HG03432 (cell line): ENCODE results near the gene TUBB4B.

ENCODE experiments used
- ATAC-seq: cut with Tn5 transposase; IDR thresholded peaks from one replicate; pipeline ENCODE4 v1.9.1; 2021; ENCODE audit warnings: mild to moderate bottlenecking, moderate library complexity; ENCODE audit not compliant: unreplicated experiment

TUBB4B gene

DNA sequence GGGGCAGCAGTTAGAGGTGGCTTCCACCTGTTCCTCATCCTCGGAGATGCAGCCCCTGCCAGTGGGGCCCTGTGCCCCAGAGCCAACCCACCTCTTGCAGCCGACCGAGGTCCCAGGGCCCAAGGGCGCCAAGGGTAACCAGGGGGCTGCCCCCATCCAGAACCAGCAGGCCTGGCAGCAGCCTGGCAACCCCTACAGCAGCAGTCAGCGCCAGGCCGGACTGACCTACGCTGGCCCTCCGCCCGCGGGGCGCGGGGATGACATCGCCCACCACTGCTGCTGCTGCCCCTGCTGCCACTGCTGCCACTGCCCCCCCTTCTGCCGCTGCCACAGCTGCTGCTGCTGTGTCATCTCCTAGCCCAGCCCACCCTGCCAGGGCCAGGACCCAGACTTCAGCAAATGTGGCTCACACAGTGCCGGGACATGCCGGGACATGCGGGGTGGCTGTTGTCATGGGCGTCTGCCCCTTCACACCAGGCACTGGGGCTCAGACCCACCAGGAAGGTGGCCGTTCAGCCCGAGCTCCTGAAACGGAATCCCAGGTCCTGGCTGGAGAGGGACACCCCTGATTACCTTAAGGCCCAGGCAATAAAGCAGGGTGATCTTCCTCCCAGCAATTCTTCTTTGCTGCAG is 15.3 kb upstream of the TUBB4B start:
- no peak for ATAC-seq

GRCh38 chr9:137226338-137227053 is 14.6 kb upstream of the TUBB4B start:
- no peak for ATAC-seq

GRCh38 chr9:137227054-137227852 is 13.8 kb upstream of the TUBB4B start, which contains the start of gene RNF224:
Gene RNF224 (plus strand): TSS chr9:137227502. CDS start chr9:137228336, 834 bp downstream.
- no peak for ATAC-seq

DNA sequence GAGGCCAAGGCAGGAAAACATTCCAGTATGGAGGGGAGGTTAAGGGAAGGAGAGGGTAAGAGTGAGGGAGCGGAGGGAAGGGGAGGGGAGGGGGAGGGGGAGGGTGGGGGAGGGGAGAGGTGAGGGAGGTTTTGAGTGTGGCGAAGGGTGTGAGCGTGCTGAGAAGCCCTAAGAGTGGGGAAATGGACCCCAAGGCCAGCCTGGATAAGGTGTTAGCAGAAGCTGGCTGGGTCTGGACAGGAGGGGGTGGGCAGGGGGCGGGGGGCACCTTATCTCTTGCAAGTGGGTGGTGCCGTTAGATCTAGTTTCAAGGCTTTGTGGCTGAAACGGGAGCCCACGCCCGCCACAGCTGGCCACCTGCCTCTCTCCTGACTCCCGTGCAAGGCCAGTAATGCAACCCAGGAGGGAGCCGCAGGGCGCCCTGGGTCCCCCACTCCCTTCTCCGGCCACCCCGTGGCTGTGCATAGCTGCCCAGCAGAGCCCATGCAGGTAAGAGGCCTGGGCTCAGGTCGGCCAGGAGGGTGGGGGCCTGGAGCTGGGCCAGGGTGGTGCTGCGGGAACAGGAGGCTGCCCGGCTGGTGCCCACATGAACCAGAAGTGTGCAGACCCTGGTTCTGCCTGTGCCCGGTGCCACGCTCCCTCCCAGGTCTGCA is 13.1 kb upstream of the TUBB4B start:
- no peak for ATAC-seq

DNA sequence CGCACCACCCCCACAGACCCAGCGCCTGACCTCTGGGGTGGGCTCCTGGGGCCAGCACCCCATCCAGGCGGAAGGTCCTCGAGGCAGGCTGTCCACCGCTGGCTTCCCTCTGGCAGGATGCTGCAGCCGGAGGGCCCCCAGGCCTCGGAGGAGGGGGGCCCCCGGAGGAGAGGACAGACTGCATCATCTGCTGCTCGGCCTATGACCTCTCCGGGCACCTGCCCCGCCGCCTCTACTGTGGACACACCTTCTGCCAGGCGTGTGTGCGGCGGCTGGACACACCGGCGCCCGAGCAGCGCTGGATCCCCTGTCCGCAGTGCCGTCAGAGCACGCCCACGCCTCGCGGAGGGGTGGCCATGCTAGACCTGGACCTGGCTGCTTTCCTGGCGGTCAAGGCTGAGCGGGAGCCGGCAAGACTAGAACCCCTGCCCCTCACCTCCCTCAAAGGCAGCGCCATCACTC is 12.6 kb upstream of the TUBB4B start:
- ATAC-seq, result no peak

- ATAC-seq, result no peak
Measured at GRCh38 chr9:137228968-137229896, 11.9 kb upstream of the TUBB4B start.

DNA sequence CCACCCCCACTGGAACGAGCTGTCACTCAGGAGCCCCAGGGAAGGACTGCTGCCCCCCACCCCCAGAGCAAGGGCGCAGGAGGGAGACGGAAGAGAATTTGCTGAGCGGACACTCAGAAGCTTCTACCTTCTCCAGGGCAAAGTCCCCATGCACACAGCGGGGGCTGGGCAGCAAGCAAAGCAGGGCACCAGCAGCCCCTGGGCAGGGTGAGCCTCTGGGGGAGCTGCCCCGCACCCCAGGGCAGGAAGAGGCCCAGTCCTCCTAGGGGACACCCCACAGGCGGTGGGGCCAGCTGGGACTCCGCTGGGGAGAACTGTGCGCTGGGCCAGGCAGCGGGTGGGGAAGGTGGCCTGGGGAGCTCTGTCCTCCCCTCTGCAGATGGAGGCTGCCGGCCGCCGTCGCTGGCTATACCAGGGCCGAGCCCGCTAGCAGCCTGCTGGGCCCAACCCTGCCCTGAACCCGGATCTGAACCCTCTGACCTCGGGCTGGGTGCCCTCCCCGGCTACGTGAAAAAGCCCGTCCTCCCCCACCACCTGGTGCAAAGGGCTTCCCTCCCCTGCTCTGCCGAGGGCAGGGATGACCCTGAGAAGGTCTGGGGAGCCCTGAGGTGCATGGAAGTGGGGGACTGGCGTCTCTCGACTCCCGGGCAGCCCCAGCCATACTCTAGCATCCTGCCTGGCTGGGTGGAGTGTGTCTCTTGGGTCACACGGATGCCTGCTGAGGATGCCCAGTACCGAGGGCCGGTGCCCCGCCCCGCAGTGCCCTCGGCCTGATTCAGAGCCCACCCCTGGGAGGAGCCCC is 11.0 kb upstream of the TUBB4B start:
- ATAC-seq, result no peak

DNA sequence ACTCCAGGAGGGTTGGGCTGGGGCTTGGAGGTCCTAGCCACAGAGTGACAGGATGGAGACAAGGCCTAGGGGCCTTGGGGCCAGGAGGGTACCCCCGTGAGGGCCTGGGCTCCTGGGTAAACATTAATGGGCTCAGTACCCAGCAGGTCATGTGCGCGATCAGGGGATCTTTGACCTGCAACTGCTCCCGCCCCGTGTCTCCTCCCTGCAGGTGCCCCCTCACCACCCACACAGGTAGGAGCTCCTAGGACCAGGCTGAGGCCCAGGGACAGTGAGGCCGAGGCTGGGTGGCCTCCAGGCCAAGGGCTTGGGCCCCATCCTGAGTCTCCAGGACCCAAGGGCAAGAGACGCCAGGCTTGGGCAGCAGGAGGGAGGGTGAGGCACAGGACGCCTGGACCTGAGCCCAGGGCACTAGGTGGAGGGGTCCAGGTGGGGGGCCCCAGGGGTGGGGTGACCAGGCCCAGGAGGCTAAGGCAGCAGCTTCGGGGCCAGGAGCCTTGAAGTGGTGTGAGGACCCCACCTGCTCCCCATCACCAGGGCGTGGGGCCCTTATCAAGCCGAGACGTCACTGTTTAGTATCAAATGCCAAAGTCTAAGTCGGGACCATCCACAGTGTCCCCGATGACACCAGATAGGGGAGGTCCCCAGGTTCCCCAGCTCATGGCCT is 10.2 kb upstream of the TUBB4B start, which contains the start of gene SLC34A3:
Gene SLC34A3 (plus strand): TSS at position 197 of the 667 bp plus-strand sequence. CDS start 802 bp downstream, outside the sequence.
- no peak for ATAC-seq

DNA sequence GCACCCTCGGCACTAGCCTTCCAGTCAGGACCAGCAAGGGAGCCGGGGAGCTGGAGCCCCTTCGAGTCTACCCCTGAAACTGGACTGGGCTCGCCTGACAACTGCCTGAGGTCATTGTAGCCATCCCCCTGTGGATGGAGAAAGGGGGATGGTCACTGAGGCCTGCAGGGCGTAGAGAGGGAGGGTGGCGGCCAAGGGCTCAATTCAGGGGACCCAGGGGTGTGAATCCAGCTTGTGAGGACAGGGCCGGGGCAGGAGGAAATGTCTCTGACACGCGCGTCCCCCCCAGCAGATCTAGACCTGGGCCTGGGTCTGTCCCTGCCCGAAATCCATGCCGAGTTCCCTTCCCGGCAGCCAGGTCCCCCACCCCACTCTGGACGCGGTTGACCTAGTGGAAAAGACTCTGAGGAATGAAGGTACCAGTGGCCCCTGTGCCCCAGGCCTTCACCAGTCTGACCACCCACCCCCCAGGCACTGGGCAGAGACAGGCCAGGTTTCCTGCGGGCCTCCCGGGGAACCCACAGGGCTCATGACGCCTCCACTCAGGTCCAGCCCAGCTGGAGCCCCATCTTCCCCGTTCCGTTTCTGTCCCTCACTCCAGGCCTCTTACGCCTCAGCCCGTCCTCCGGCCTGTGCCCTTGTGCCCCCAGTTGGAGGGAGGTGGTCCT is 9.6 kb upstream of the TUBB4B start:
- ATAC-seq, result no peak

GRCh38 chr9:137232101-137232500 is 9.0 kb upstream of the TUBB4B start:
- no peak for ATAC-seq

DNA sequence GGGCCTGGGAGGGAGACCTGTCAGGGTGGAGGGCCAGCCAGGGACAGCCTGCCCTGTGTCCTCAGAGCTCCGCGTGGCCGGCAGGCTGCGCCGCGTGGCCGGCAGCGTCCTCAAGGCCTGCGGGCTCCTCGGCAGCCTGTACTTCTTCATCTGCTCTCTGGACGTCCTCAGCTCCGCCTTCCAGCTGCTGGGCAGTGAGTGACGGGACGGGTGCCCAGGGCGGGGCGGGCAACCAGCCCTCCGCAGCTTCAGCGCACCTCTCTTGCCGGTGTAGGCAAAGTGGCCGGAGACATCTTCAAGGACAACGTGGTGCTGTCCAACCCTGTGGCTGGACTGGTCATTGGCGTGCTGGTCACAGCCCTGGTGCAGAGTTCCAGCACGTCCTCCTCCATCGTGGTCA is 8.6 kb upstream of the TUBB4B start:
- no peak for ATAC-seq

DNA sequence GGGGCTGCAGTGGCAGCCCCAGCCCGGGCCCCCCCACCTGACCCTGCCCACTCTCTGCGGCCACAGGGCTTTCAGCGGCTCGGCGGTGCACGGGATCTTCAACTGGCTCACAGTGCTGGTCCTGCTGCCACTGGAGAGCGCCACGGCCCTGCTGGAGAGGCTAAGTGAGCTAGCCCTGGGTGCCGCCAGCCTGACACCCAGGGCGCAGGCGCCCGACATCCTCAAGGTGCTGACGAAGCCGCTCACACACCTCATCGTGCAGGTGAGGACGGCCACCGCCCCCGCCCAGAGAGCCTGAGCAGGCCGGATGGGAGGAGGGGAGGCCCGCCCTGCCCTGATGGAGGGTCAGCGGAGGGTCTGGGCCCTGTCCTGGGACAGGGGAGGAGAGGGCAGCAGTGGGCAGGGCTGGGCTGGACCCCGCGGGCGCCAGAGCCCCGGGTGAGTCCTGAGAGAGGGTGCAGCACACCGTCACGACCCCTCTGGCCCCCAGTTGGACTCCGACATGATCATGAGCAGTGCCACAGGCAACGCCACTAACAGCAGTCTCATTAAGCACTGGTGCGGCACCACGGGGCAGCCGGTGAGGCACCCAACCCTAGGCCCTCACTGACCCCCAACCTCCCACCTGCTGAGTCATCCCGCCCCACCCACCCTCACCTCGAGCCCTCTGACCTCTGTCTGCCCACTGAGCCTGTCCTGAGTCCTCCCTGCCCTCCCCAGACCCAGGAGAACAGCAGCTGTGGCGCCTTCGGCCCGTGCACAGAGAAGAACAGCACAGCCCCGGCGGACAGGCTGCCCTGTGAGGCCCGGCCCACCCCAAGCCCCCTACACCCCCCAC is 7.7 kb upstream of the TUBB4B start:
- no peak for ATAC-seq

DNA sequence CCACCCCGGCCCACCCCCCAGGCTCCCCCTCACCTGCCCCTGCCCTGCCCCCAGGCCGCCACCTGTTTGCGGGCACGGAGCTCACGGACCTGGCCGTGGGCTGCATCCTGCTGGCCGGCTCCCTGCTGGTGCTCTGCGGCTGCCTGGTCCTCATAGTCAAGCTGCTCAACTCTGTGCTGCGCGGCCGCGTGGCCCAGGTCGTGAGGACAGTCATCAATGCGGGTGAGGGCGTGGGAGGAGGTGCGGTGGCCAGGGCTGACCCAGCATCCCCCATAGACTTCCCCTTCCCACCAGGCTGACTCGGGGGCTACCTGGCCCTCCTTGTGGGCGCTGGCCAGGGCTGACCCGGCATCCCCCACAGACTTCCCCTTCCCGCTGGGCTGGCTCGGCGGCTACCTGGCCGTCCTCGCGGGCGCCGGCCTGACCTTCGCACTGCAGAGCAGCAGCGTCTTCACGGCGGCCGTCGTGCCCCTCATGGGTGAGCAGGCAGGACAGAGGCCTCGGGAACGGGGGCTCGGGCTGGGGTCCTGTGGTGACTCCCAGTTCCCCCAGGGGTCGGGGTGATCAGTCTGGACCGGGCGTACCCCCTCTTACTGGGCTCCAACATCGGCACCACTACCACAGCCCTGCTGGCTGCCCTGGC is 6.9 kb upstream of the TUBB4B start:
- no peak for ATAC-seq

GRCh38 chr9:137234758-137235423 is 6.2 kb upstream of the TUBB4B start:
- ATAC-seq, result no peak

DNA sequence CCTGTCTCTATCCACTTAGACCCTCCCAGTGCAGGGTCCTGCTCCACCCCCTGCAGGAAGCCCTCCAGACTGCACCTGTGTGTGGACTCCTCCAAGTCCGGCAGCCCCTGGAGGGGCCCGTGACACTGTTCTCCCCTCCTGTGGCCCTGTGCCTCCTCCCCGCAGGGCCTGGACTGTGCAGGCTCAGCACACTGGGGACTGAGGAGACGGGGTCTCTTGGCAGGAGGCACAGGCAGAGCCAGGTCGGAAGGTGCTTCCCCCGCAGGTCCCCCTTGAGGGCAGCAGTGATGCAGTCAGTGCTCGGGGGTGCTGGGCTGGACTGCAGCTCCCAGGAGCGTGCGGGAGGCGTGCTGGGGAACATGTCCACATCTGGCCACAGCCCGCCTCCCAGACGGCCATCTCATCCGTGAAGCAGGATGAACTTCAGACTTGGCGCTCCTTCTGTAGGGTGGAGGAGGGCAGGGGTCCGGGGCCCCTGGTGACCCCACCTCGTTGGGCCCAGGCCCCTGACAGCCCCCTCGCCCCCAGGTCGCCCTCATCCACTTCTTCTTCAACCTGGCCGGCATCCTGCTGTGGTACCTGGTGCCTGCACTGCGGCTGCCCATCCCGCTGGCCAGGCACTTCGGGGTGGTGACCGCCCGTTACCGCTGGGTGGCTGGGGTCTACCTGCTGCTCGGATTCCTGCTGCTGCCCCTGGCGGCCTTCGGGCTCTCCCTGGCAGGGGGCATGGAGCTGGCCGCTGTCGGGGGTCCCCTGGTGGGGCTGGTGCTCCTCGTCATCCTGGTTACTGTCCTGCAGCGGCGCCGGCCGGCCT is 5.5 kb upstream of the TUBB4B start:
- no peak for ATAC-seq
